Lung microvascular endothelial cell (primary cell): Measurements from ENCODE around the gene UTP3. TPM values are rescaled to one million over a fixed set of nuclear protein-coding genes. Genes with fewer than 3 reads are reported as not detected.

Experiments
- total RNA-seq: library from RNA; depleted of rRNA; stranded (reverse); fragments of >200 nt; gene quantifications from 2 replicates; pipeline ENCODE4 v1.2.1, GENCODE V29; 2014

The UTP3 gene
- total RNA-seq, 1 donor from 2014 or later = 15.5 TPM

Other genes starting within 250 kb of the UTP3 start
- not detected in 2 replicates for gene MUC7, start 216.3 kb upstream of the UTP3 start, total RNA-seq
- not detected in 2 replicates for gene AMTN, start 170.0 kb upstream of the UTP3 start, total RNA-seq
- not detected in 2 replicates for gene AMBN, start 96.3 kb upstream of the UTP3 start, total RNA-seq
- gene ENAM, start 59.8 kb upstream of the UTP3 start, total RNA-seq = not detected in 2 replicates
- gene JCHAIN, start 22.0 kb upstream of the UTP3 start, total RNA-seq = not detected in 2 replicates
- 21.8 and 30.2 TPM in 2 replicates for gene RUFY3, start 33.4 kb downstream of the UTP3 start, total RNA-seq
- 34.9 and 41.4 TPM in 2 replicates for gene GRSF1, start 151.4 kb downstream of the UTP3 start, total RNA-seq
- 7.6 and 9.5 TPM in 2 replicates for gene MOB1B, start 213.8 kb downstream of the UTP3 start, total RNA-seq